ENCODE measurements around the gene MDH1. TPM values are rescaled to one million over a fixed set of nuclear protein-coding genes. Genes with fewer than 3 reads are reported as not detected.
"Not testable (repeated sequence)": the region's sequence is repeated elsewhere in the genome, so short reads cannot be mapped to it uniquely, and the experiment has no call there.

MDH1 gene
- total RNA-seq, 1 experiment from 2014 or later, result 110 TPM

DNA sequence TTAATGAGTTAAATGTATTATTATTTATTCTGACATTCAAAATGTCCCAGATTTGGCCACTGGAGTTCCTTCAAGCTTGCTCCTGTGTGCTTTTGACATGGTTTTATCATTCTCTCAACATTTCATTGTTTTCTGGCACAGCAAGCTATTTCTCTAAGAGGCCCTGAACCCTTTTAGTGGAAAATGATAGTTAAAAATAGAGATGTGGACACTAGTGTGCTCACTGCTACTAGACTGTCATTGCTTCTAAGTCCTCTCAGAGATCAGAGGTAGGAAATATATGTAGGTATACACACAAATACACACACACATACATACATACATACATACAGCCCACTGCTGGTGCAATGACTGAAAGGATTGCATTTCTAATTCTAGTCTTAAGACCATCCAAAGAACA lies 26.0 kb upstream of the MDH1 start:
- peaks cover 5% of the 10 kb centered on the region for H3K9me3 Mint-ChIP-seq (ENCODE audit: unreplicated experiment)
- H3K4me1 Mint-ChIP-seq (ENCODE audit: insufficient read depth, unreplicated experiment), result no peaks in the 10 kb centered on the region
- CTCF ChIA-PET, result no interaction called here
- no peaks in the 10 kb centered on the region for H3K27me3 Mint-ChIP-seq (ENCODE audit: insufficient read depth, unreplicated experiment)
- TF ChIP-seq CTCF (IDR thresholded peaks at IDR 0.05; ENCODE audit: unreplicated experiment), result no peak
- intact Hi-C loops (cut with micrococcal nuclease), result no loop called here
- POLR2A ChIA-PET, result interaction anchor here (0.7 kb wide), 1 partner anchor 45 kb away, joined by 3 read pairs; no protein-coding TSS in a partner anchor
- H3K36me3 Mint-ChIP-seq (ENCODE audit: insufficient read depth, unreplicated experiment), result no peaks in the 10 kb centered on the region
- no peak for DNase-seq (ENCODE audit: unreplicated experiment)
- BruUV-seq (replicated peaks), result no TSS peak
- no peak overlapping the region for H3K4me3 Mint-ChIP-seq (ENCODE audit: unreplicated experiment)
- no peak overlapping the region for H3K27ac Mint-ChIP-seq (ENCODE audit: low read depth, unreplicated experiment)

GRCh38 chr2:63569740-63570139 lies 19.0 kb upstream of the MDH1 start:
- Mint-ChIP-seq H3K9me3 (ENCODE audit: unreplicated experiment) (no peaks in the 10 kb centered on the region), H3K27ac (ENCODE audit: low read depth, unreplicated experiment) (no peak overlapping the region), H3K4me3 (ENCODE audit: unreplicated experiment) (no peak overlapping the region), H3K4me1 (ENCODE audit: insufficient read depth, unreplicated experiment) (no peaks in the 10 kb centered on the region), H3K36me3 (ENCODE audit: insufficient read depth, unreplicated experiment) (no peaks in the 10 kb centered on the region), H3K27me3 (ENCODE audit: insufficient read depth, unreplicated experiment) (no peaks in the 10 kb centered on the region)
- CTCF ChIA-PET, result interaction anchor here (0.6 kb wide), 1 partner anchor 654 kb away, joined by 4 read pairs; no protein-coding TSS in a partner anchor
- DNase-seq (ENCODE audit: unreplicated experiment), result no peak
- intact Hi-C loops (cut with micrococcal nuclease), result no loop called here
- no peak for TF ChIP-seq CTCF (IDR thresholded peaks at IDR 0.05; ENCODE audit: unreplicated experiment)
- BruUV-seq (replicated peaks), result no TSS peak
- POLR2A ChIA-PET, result no interaction called here

DNA sequence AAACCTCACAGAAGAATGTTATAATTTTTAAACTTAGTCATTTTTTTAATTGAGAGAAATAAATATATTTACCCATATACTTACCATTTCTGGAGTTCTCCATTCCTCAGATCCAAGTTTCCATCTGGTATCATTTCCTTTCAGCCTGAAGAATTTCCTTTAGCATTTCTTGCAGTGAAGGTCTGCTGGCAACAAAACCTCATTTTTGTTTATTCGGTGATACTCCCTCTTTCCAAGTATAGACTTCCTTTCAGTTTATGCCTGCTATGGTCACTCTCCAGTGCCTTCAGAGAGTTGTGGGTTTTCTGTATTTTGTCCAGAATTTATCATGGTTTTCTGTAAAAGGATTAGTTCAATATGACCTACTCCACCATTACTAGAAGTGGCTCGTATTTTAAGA lies 17.5 kb upstream of the MDH1 start:
- no peak for TF ChIP-seq CTCF (IDR thresholded peaks at IDR 0.05; ENCODE audit: unreplicated experiment)
- Mint-ChIP-seq H3K27ac (ENCODE audit: low read depth, unreplicated experiment) (no peak overlapping the region), H3K27me3 (ENCODE audit: insufficient read depth, unreplicated experiment) (no peaks in the 10 kb centered on the region), H3K4me1 (ENCODE audit: insufficient read depth, unreplicated experiment) (no peaks in the 10 kb centered on the region), H3K36me3 (ENCODE audit: insufficient read depth, unreplicated experiment) (no peaks in the 10 kb centered on the region), H3K4me3 (ENCODE audit: unreplicated experiment) (no peak overlapping the region), H3K9me3 (ENCODE audit: unreplicated experiment) (no peaks in the 10 kb centered on the region)
- DNase-seq (ENCODE audit: unreplicated experiment), result no peak
- POLR2A ChIA-PET, result no interaction called here
- BruUV-seq (replicated peaks), result no TSS peak
- intact Hi-C loops (cut with micrococcal nuclease), result no loop called here
- CTCF ChIA-PET, result interaction anchor here (0.6 kb wide), 1 partner anchor 17 kb away, joined by 3 read pairs; the partner anchor contains the start of gene WDPCP

- Mint-ChIP-seq H3K27ac (ENCODE audit: low read depth, unreplicated experiment) (no peak overlapping the region), H3K9me3 (ENCODE audit: unreplicated experiment) (no peaks in the 10 kb centered on the region)
- CTCF ChIA-PET, result no interaction called here
Measured at GRCh38 chr2:63572001-63572400, 16.8 kb upstream of the MDH1 start.

DNA sequence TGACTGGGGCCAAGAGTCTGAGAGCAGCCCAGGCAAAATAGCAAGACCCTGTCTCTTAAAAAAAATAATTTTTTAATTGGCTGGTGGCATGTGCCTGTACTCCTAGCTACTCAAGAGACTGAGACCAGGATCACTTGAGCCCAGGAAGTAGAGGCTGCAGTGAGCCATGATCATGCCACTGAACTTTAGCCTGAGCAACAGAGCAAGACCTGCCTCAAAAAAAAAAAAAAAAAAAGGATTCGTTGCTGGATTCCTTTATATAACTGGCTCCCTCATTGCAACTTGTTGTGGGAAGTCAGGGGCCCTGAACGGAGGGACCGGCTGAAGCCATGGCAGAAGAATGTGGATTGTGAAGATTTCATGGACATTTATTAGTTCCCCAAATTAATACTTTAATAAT lies 15.7 kb upstream of the MDH1 start:
- H3K9me3 Mint-ChIP-seq (ENCODE audit: unreplicated experiment); DNase-seq (ENCODE audit: unreplicated experiment); BruUV-seq (replicated peaks); H3K27ac Mint-ChIP-seq (ENCODE audit: low read depth, unreplicated experiment); H3K27me3 Mint-ChIP-seq (ENCODE audit: insufficient read depth, unreplicated experiment); H3K4me1 Mint-ChIP-seq (ENCODE audit: insufficient read depth, unreplicated experiment); H3K36me3 Mint-ChIP-seq (ENCODE audit: insufficient read depth, unreplicated experiment); H3K4me3 Mint-ChIP-seq (ENCODE audit: unreplicated experiment); intact Hi-C loops (cut with micrococcal nuclease); POLR2A ChIA-PET: not testable (repeated sequence)
- CTCF ChIA-PET, result interaction anchor here (0.7 kb wide), 1 partner anchor 427 kb away, joined by 5 read pairs; no protein-coding TSS in a partner anchor

More at GRCh38 chr2:63572001-63572400, 16.8 kb upstream of the MDH1 start:
- BruUV-seq (replicated peaks), result no TSS peak
- no peak for TF ChIP-seq CTCF (IDR thresholded peaks at IDR 0.05; ENCODE audit: unreplicated experiment)
- no peak for DNase-seq (ENCODE audit: unreplicated experiment)
- intact Hi-C loops (cut with micrococcal nuclease), result no loop called here
- Mint-ChIP-seq H3K4me1 (ENCODE audit: insufficient read depth, unreplicated experiment) (no peaks in the 10 kb centered on the region), H3K4me3 (ENCODE audit: unreplicated experiment) (no peak overlapping the region), H3K27me3 (ENCODE audit: insufficient read depth, unreplicated experiment) (no peaks in the 10 kb centered on the region), H3K36me3 (ENCODE audit: insufficient read depth, unreplicated experiment) (no peaks in the 10 kb centered on the region)
- POLR2A ChIA-PET, result interaction anchor here (0.7 to 1.2 kb wide), 3 partner anchors 9 to 16 kb away, joined by 3 to 6 read pairs (median 3); no protein-coding TSS in a partner anchor

GRCh38 chr2:63573726-63574345 lies 14.9 kb upstream of the MDH1 start:
- H3K4me3 Mint-ChIP-seq (ENCODE audit: unreplicated experiment); H3K27me3 Mint-ChIP-seq (ENCODE audit: insufficient read depth, unreplicated experiment); CTCF ChIA-PET; H3K27ac Mint-ChIP-seq (ENCODE audit: low read depth, unreplicated experiment); H3K4me1 Mint-ChIP-seq (ENCODE audit: insufficient read depth, unreplicated experiment); H3K9me3 Mint-ChIP-seq (ENCODE audit: unreplicated experiment); DNase-seq (ENCODE audit: unreplicated experiment); BruUV-seq (replicated peaks); intact Hi-C loops (cut with micrococcal nuclease); POLR2A ChIA-PET; H3K36me3 Mint-ChIP-seq (ENCODE audit: insufficient read depth, unreplicated experiment): not testable (repeated sequence)

All from MCF 10A (cell line).